B cell (primary cell): ENCODE results near the gene IFNA2. TPM values are rescaled to one million over a fixed set of nuclear protein-coding genes. Genes with fewer than 3 reads are reported as not detected.
A peak's percentile ranks its signal among the peaks of the same experiment; 100 is the strongest.

Experiments
- ATAC-seq: fragments of 200-7000 bp; cut with Tn5 transposase; one replicate; pipeline ENCODE4 v1.10.0; 2021; ENCODE audit warnings: low read depth, mild to moderate bottlenecking, moderate number of reproducible peaks, moderate library complexity
- CTCF ChIA-PET: fragments of 350-600 bp; sonication (Branson Sonifier 250); formaldehyde crosslinking; loops from one replicate; lab custom pipeline; 2021; ENCODE audit warnings: antibody characterized with exemption, inconsistent platforms; lab: Charles Lee
- POLR2A ChIA-PET: fragments of 350-600 bp; sonication (Branson Sonifier 250); formaldehyde crosslinking; loops from one replicate; lab custom pipeline; 2021; ENCODE audit warnings: antibody characterized with exemption; lab: Charles Lee
- DNase-seq: peaks from one replicate; pipeline ENCODE4 v3.0.0; 2013
- H2AFZ ChIP-seq: 2 replicates; pipeline ENCODE4 v1.6.1; 2012; ENCODE audit warnings: mild to moderate bottlenecking, low read depth, low read length; ENCODE audit not compliant: insufficient read depth, poor library complexity, severe bottlenecking
- H3K27ac ChIP-seq, 2 donors: 1 replicate in 1 of 2; 2 replicates in 1 of 2; pipeline ENCODE4 v1.5.1; 2012 to 2013; ENCODE audit warnings: low read length in 2 of 2, mild to moderate bottlenecking in 2 of 2, moderate library complexity in 1 of 2
- H3K27me3 ChIP-seq, 4 experiments: fragments of 200-600 bp in 1 of 4; sonication (generic) in 1 of 4; replicated peaks in 1 of 4; 1 replicate in 2 of 4; 2 replicates in 2 of 4; pipeline versions ENCODE4 v1.6.1 to v1.7.0; 2013 to 2016; ENCODE audit warnings: low read length in 3 of 4, mild to moderate bottlenecking in 2 of 4, mixed read lengths in 1 of 4, moderate library complexity in 1 of 4; ENCODE audit not compliant: insufficient read depth in 4 of 4, control insufficient read depth in 3 of 4; ENCODE audit errors: control extremely low read depth in 1 of 4
- H3K36me3 ChIP-seq, 2 experiments: replicated peaks in 1 of 2; 1 replicate in 1 of 2; 2 replicates in 1 of 2; pipeline versions ENCODE4 v1.6.1 to v1.7.1; 2013; ENCODE audit warnings: low read length in 1 of 2; ENCODE audit not compliant: insufficient read depth in 2 of 2, control insufficient read depth in 1 of 2; ENCODE audit errors: control extremely low read depth in 1 of 2, extremely low read depth in 1 of 2
- H3K4me1 ChIP-seq, 2 donors: fragments of 200-600 bp in 1 of 2; sonication (generic) in 1 of 2; 1 replicate in 1 of 2; 2 replicates in 1 of 2; pipeline versions ENCODE4 v1.5.1 to v1.6.1; 2013 to 2017; ENCODE audit warnings: low read length in 2 of 2; ENCODE audit not compliant: control insufficient read depth in 2 of 2, insufficient read depth in 2 of 2
- H3K4me2 ChIP-seq: replicated peaks from 2 replicates; pipeline ENCODE3; 2012; ENCODE audit warnings: mild to moderate bottlenecking, low read depth, low read length; ENCODE audit not compliant: poor library complexity, severe bottlenecking
- H3K4me3 ChIP-seq, 5 experiments: fragments of 200-600 bp in 1 of 5; sonication (generic) in 1 of 5; 1 replicate in 3 of 5; 2 replicates in 2 of 5; pipeline versions ENCODE4 v1.5.1 to v1.7.0; 2011 to 2016; ENCODE audit warnings: low read length in 4 of 5, mild to moderate bottlenecking in 4 of 5, low read depth in 2 of 5, control low read depth in 1 of 5, moderate library complexity in 1 of 5; ENCODE audit not compliant: insufficient read depth in 1 of 5; ENCODE audit errors: control extremely low read depth in 1 of 5, extremely low read depth in 1 of 5
- H3K79me2 ChIP-seq: fragments of 200-600 bp; sonication (generic); one replicate; pipeline ENCODE4 v1.6.0; 2016; ENCODE audit warnings: low read length; ENCODE audit not compliant: control insufficient read depth, insufficient read depth
- H3K9ac ChIP-seq: fragments of 200-600 bp; sonication (generic); 2 replicates; pipeline ENCODE4 v1.6.1; 2017; ENCODE audit warnings: mild to moderate bottlenecking, low read length, moderate library complexity
- H3K9me3 ChIP-seq, 3 donors: one replicate each; pipeline versions ENCODE4 v1.6.1 to v1.7.1; 2013; ENCODE audit warnings: low read length in 2 of 3; ENCODE audit not compliant: control insufficient read depth in 2 of 3, insufficient read depth in 1 of 3; ENCODE audit errors: control extremely low read depth in 1 of 3
- H4K20me1 ChIP-seq: 2 replicates; pipeline ENCODE4 v1.6.0; 2012; ENCODE audit warnings: mild to moderate bottlenecking, low read length; ENCODE audit not compliant: insufficient read depth, control insufficient read depth, poor library complexity, severe bottlenecking
- H3K27ac Mint-ChIP-seq: one replicate; pipeline ENCODE4 v1.8.0; 2021; ENCODE audit warnings: mixed read lengths
- H3K27me3 Mint-ChIP-seq: one replicate; pipeline ENCODE4 v1.8.0; 2021; ENCODE audit warnings: mixed read lengths
- H3K4me1 Mint-ChIP-seq: one replicate; pipeline ENCODE4 v1.8.0; 2021; ENCODE audit warnings: mixed read lengths
- H3K4me3 Mint-ChIP-seq: one replicate; pipeline ENCODE4 v1.8.0; 2021; ENCODE audit warnings: mixed read lengths
- H3K9me3 Mint-ChIP-seq: one replicate; pipeline ENCODE4 v1.8.0; 2022; ENCODE audit warnings: mixed read lengths; ENCODE audit not compliant: insufficient read depth
- EZH2 ChIP-seq: IDR thresholded peaks from 2 replicates; pipeline ENCODE4 v1.6.1; 2012; ENCODE audit warnings: borderline replicate concordance, low read depth, mild to moderate bottlenecking, moderate library complexity, low read length; ENCODE audit not compliant: insufficient read depth, poor library complexity, severe bottlenecking
- WGBS: methylation state at CpG from one replicate; pipeline ENCODE4 v1.1.5; 2013; ENCODE audit warnings: missing lambda C conversion rate; ENCODE audit not compliant: insufficient coverage; 5-methylcytosine and 5-hydroxymethylcytosine counted together
- intact Hi-C: fragments of 100-400 bp; cut with micrococcal nuclease; formaldehyde crosslinking; loops from one replicate; pipeline ENCODE4 v1.10.0; 2022
- polyA plus RNA-seq: library from polyadenylated mRNA; depleted of rRNA; stranded (reverse); fragments of >200 nt; gene quantifications from 2 replicates; pipeline ENCODE4 v1.2.3, GENCODE V29; 2012
- total RNA-seq, 2 donors: library from RNA; stranded (reverse); fragments of 120-200 nt in 1 of 2; gene quantifications; 1 replicate in 1 of 2; 2 replicates in 1 of 2; pipeline versions ENCODE4 v1.2.3 to v1.2.4, GENCODE V29; 2013 to 2022
- TF ChIP-seq, protein P1 (sequence below): fragments of 200-600 bp; IDR thresholded peaks from one replicate; pipeline ENCODE4 v1.8.0; 2022; ENCODE audit warnings: antibody characterized with exemption, mild to moderate bottlenecking

The IFNA2 gene
- total and polyA plus RNA-seq, 2 donors (not counting 1 experiment from before 2014, with no cell fraction given), result not detected

DNA sequence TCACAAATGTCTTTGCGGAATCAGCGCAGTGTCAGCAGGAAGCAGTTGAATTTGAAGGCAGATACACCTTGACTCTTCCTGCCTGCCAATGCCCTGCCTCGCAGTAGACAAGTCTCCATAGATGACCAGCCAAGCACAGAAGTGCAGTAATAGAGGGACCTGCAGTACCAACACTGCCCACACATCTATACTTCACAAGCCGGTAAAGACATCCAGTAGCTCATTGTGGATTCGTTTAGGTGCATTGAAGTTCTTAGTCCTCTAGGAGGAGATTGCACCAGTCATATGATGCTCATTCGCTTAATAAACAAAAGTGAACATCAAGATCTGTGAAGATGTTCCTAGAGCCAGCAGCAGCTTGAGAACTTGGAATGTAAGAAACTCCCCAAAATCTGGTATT is 7.1 kb upstream of the IFNA2 start:
- Mint-ChIP-seq H3K27me3 (peaks cover 68% of the 10 kb centered on the region), H3K4me3 (no peak overlapping the region), H3K4me1 (peaks cover 16% of the 10 kb centered on the region), H3K9me3 (no peaks in the 10 kb centered on the region), H3K27ac (no peak overlapping the region)
- Histone ChIP-seq H3K4me3 (no peak overlapping the region), H3K27ac (no peak overlapping the region), H3K27me3 (peaks cover 3 to 51% (median 42%) of the 10 kb centered on the region in 4 experiments), H4K20me1 (no peaks in the 10 kb centered on the region), H3K9me3 (peaks cover 0 to 4% (median 0%) of the 10 kb centered on the region in 3 donors), H3K9ac (no peak overlapping the region), H3K79me2 (no peaks in the 10 kb centered on the region), H2AFZ (no peak overlapping the region), H3K36me3 (no peaks in the 10 kb centered on the region), H3K4me1 (peaks cover 7 to 8% of the 10 kb centered on the region in 2 donors), H3K4me2 (no peak overlapping the region)
- WGBS, result 52% methylated on average over 5 of the region's 6 CpGs
- TF ChIP-seq, protein P1, sequence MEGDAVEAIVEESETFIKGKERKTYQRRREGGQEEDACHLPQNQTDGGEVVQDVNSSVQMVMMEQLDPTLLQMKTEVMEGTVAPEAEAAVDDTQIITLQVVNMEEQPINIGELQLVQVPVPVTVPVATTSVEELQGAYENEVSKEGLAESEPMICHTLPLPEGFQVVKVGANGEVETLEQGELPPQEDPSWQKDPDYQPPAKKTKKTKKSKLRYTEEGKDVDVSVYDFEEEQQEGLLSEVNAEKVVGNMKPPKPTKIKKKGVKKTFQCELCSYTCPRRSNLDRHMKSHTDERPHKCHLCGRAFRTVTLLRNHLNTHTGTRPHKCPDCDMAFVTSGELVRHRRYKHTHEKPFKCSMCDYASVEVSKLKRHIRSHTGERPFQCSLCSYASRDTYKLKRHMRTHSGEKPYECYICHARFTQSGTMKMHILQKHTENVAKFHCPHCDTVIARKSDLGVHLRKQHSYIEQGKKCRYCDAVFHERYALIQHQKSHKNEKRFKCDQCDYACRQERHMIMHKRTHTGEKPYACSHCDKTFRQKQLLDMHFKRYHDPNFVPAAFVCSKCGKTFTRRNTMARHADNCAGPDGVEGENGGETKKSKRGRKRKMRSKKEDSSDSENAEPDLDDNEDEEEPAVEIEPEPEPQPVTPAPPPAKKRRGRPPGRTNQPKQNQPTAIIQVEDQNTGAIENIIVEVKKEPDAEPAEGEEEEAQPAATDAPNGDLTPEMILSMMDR, result peak; percentile 55
- TF ChIP-seq EZH2, result no peak
- ChIA-PET CTCF (interaction anchor here (1.0 to 7.2 kb wide), 8 partner anchors 10 to 68 kb away, joined by 3 to 159 read pairs (median 4); no protein-coding TSS in a partner anchor), POLR2A (no interaction called here)
- DNase-seq (peak; percentile 51), ATAC-seq (peak; percentile 74)
- intact Hi-C loops, result no loop called here

DNA sequence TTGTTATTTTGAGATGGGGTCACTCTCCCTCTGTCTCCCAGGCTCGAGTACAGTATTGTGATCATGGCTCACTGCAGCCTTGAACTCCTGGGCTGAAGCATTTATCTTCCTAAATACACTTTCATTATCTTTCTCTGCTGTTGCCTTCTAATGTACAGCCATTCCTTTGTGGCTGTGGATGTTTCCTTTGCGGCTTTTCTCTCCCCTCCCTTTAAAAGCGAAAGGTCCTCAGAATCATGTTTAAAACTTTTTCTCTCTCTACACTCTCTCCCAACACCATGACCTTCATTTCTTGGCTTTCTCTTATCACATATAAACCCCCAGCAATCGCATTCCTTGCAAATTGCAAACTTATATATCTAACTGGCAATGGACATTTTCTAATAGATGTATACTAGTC is 1.6 kb downstream of the IFNA2 start:
- peaks cover 22% of the 10 kb centered on the region for H3K27me3 Mint-ChIP-seq
- peaks cover 33% of the 10 kb centered on the region for H3K4me1 Mint-ChIP-seq
- Histone ChIP-seq H3K27ac (no peak overlapping the region), H3K27me3 (peaks cover 0 to 25% (median 13%) of the 10 kb centered on the region in 4 experiments), H3K9me3 (peaks cover 3 to 5% (median 4%) of the 10 kb centered on the region in 3 donors), H3K79me2 (no peaks in the 10 kb centered on the region), H2AFZ (no peak overlapping the region), H3K4me3 (no peak overlapping the region), H3K36me3 (no peaks in the 10 kb centered on the region), H3K4me1 (peaks cover 20 to 25% of the 10 kb centered on the region in 2 donors), H3K9ac (no peak overlapping the region), H3K4me2 (no peak overlapping the region), H4K20me1 (no peaks in the 10 kb centered on the region)
- H3K27ac Mint-ChIP-seq, result peak overlapping the region; percentile 3
- no peak overlapping the region for H3K4me3 Mint-ChIP-seq
- DNase-seq (no peak), ATAC-seq (no peak)
- ChIA-PET POLR2A (no interaction called here), CTCF (interaction anchor here (1.7 kb wide), 1 partner anchor 12 kb away, joined by 10 read pairs; no protein-coding TSS in a partner anchor)
- H3K9me3 Mint-ChIP-seq, result no peaks in the 10 kb centered on the region
- TF ChIP-seq EZH2, result no peak
- TF ChIP-seq, protein P1, result no peak
- WGBS, result 61% methylated on average over 2 of the region's 4 CpGs
- intact Hi-C loops, result loop anchor here (2.0 to 5.0 kb wide), 4 partner anchors 13 to 814 kb away; partner anchors contain the start of gene MTAP
